ENCODE measurements around the gene OTOR.

OTOR gene

DNA sequence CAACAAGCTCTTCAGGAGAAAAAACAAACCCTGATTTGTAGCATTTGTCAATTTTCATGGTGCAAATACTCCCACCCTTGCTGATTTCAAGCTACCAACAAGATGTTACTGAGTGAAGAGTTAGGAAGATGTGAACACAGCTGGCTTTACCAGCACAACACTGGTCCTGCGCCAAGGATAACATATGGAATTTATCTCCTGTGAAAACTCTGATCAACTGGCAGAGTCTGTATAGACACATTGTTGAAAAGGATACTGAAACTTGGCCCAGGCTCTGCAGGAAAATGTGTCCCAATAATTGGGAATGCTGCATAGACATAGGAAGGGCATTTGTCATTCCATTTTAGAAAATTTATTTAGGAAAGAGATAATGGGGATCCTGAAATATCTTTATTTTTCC is 29.0 kb downstream of the OTOR start:
- Histone ChIP-seq H3K9me3 (ENCODE audit: insufficient read depth, low read length) (no peaks in the 10 kb centered on the region), H3K27ac (ENCODE audit: low read depth, low read length) (no peak overlapping the region), H4K20me1 (ENCODE audit: low read depth, low read length) (no peaks in the 10 kb centered on the region), H3K27me3 (ENCODE audit: low read length) (no peaks in the 10 kb centered on the region), H3K36me3 (ENCODE audit: low read length) (no peaks in the 10 kb centered on the region), H3F3A (ENCODE audit: insufficient read depth) (no peaks in the 10 kb centered on the region), H3K4me3 (ENCODE audit: insufficient read depth, low read length, poor library complexity, severe bottlenecking) (no peak overlapping the region), H3K9me2 (replicated peaks; ENCODE audit: insufficient read depth, low read length) (no peaks in the 10 kb centered on the region; the same call in 1 of the 2 replicates), H3K4me2 (ENCODE audit: low read depth, low read length, poor library complexity, severe bottlenecking) (no peak overlapping the region), H3K79me2 (ENCODE audit: insufficient read depth, low read length) (no peaks in the 10 kb centered on the region), H2AFZ (ENCODE audit: low read depth, low read length, severe bottlenecking) (no peak overlapping the region), H3K9ac (ENCODE audit: low read length) (no peak overlapping the region)
- TF ChIP-seq, protein P1, sequence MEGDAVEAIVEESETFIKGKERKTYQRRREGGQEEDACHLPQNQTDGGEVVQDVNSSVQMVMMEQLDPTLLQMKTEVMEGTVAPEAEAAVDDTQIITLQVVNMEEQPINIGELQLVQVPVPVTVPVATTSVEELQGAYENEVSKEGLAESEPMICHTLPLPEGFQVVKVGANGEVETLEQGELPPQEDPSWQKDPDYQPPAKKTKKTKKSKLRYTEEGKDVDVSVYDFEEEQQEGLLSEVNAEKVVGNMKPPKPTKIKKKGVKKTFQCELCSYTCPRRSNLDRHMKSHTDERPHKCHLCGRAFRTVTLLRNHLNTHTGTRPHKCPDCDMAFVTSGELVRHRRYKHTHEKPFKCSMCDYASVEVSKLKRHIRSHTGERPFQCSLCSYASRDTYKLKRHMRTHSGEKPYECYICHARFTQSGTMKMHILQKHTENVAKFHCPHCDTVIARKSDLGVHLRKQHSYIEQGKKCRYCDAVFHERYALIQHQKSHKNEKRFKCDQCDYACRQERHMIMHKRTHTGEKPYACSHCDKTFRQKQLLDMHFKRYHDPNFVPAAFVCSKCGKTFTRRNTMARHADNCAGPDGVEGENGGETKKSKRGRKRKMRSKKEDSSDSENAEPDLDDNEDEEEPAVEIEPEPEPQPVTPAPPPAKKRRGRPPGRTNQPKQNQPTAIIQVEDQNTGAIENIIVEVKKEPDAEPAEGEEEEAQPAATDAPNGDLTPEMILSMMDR (IDR thresholded peaks at IDR 0.05; ENCODE audit: insufficient read depth, low read length, poor library complexity, severe bottlenecking): no peak
- TF ChIP-seq EZH2phosphoT487 (conservative IDR thresholded peaks at IDR 0.05; ENCODE audit: low read length): no peak

DNA sequence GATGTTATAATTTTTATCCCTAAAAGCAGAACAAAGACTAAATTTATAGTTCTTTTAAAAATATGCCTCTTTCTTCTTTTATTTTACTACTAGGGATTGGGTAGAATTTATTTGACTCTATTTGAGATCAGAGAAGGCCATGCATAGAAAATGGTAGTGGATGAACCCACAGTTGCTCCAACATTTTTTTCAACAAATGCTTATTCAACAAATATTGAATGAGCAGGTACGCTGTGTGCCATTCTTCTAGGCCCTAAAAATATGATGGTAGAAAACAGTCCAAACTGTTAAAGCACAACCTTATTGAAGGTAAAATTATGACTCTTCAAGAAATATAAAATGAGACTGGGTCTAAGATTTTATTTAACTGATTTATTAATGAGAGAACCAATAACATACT is 30.0 kb downstream of the OTOR start:
- no peaks in the 10 kb centered on the region; the same call in 1 of the 2 replicates for H3K9me2 ChIP-seq (replicated peaks; ENCODE audit: insufficient read depth, low read length)
- no peak overlapping the region for H3K27ac ChIP-seq (ENCODE audit: low read depth, low read length)
- H2AFZ ChIP-seq (ENCODE audit: low read depth, low read length, severe bottlenecking): no peak overlapping the region
- H3K9me3 ChIP-seq (ENCODE audit: insufficient read depth, low read length): no peaks in the 10 kb centered on the region
- H3K4me3 ChIP-seq (ENCODE audit: insufficient read depth, low read length, poor library complexity, severe bottlenecking): no peak overlapping the region
- H4K20me1 ChIP-seq (ENCODE audit: low read depth, low read length): no peaks in the 10 kb centered on the region
- no peaks in the 10 kb centered on the region for H3F3A ChIP-seq (ENCODE audit: insufficient read depth)
- TF ChIP-seq EZH2phosphoT487 (conservative IDR thresholded peaks at IDR 0.05; ENCODE audit: low read length): no peak
- TF ChIP-seq, protein P1 (IDR thresholded peaks at IDR 0.05; ENCODE audit: insufficient read depth, low read length, poor library complexity, severe bottlenecking): no peak
- H3K4me2 ChIP-seq (ENCODE audit: low read depth, low read length, poor library complexity, severe bottlenecking): no peak overlapping the region
- no peaks in the 10 kb centered on the region for H3K79me2 ChIP-seq (ENCODE audit: insufficient read depth, low read length)
- H3K9ac ChIP-seq (ENCODE audit: low read length): no peak overlapping the region
- no peaks in the 10 kb centered on the region for H3K36me3 ChIP-seq (ENCODE audit: low read length)
- H3K27me3 ChIP-seq (ENCODE audit: low read length): no peaks in the 10 kb centered on the region

DNA sequence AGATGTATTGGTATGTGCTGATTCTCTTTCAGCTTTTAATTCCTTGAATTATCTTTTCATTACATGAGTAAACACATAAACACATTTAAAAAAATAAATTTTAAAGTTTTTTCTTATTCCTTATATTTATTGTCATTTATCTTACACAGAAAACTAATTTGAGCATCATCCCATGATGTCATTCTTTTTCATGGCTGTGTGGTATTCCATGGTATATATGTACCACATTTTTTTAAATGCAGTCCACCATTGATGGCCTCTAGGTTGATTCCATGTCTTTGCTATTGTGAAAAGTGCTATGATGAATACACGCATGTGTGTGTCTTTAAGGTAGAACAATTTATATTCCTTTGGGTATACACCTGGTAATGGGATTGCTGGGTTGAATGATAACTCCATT is 33.3 kb downstream of the OTOR start:
- TF ChIP-seq, protein P1 (IDR thresholded peaks at IDR 0.05; ENCODE audit: insufficient read depth, low read length, poor library complexity, severe bottlenecking): no peak
- no peak for TF ChIP-seq EZH2phosphoT487 (conservative IDR thresholded peaks at IDR 0.05; ENCODE audit: low read length)
- Histone ChIP-seq H3K9me3 (ENCODE audit: insufficient read depth, low read length) (no peaks in the 10 kb centered on the region), H3K36me3 (ENCODE audit: low read length) (no peaks in the 10 kb centered on the region), H3F3A (ENCODE audit: insufficient read depth) (no peaks in the 10 kb centered on the region), H2AFZ (ENCODE audit: low read depth, low read length, severe bottlenecking) (no peak overlapping the region), H3K27ac (ENCODE audit: low read depth, low read length) (no peak overlapping the region), H3K27me3 (ENCODE audit: low read length) (no peaks in the 10 kb centered on the region), H3K4me2 (ENCODE audit: low read depth, low read length, poor library complexity, severe bottlenecking) (no peak overlapping the region), H3K9ac (ENCODE audit: low read length) (no peak overlapping the region), H3K9me2 (replicated peaks; ENCODE audit: insufficient read depth, low read length) (no peaks in the 10 kb centered on the region; the same call in 1 of the 2 replicates), H3K79me2 (ENCODE audit: insufficient read depth, low read length) (no peaks in the 10 kb centered on the region), H3K4me3 (ENCODE audit: insufficient read depth, low read length, poor library complexity, severe bottlenecking) (no peak overlapping the region), H4K20me1 (ENCODE audit: low read depth, low read length) (no peaks in the 10 kb centered on the region)

Measured in SU-DHL-6 (cell line).